IMR-90 (cell line): Measurements from ENCODE around the gene GMCL2. TPM values are rescaled to one million over a fixed set of nuclear protein-coding genes. Genes with fewer than 3 reads are reported as not detected.

Source experiments
- ATAC-seq: fragments of 200-7000 bp; cut with Tn5 transposase; 2 replicates; pipeline ENCODE4 v1.9.1; 2020; ENCODE audit warnings: low read depth, mild to moderate bottlenecking, moderate library complexity
- BruUV-seq: library from RNA; stranded (reverse); fragments of 400-500 nt; replicated peaks from 2 replicates; lab custom pipeline; 2021; lab: Mats Ljungman, UMichigan
- CTCF ChIA-PET: fragments of 300-600 bp; formaldehyde crosslinking; extraction: SDS; loops from one replicate; lab custom pipeline; 2021; ENCODE audit warnings: antibody characterized with exemption; lab: Yijun Ruan, JAX
- POLR2A ChIA-PET: fragments of 300-600 bp; sonication (Branson Sonifier 250); formaldehyde crosslinking; loops from one replicate; lab custom pipeline; 2022; ENCODE audit warnings: antibody characterized with exemption; ENCODE audit not compliant: unreplicated experiment; lab: Charles Lee
- DNase-seq: peaks from one replicate; pipeline ENCODE4 v3.0.0; 2013
- H2AFZ ChIP-seq: replicated peaks from 2 replicates; pipeline ENCODE3; 2013; ENCODE audit warnings: low read length, mild to moderate bottlenecking; ENCODE audit not compliant: poor library complexity
- H2AK5ac ChIP-seq: 2 replicates; pipeline ENCODE4 v1.6.1; 2013; ENCODE audit warnings: low read depth, low read length, inconsistent platforms
- H2AK9ac ChIP-seq: replicated peaks from 2 replicates; pipeline ENCODE3; 2013; ENCODE audit warnings: mild to moderate bottlenecking, low read depth, low read length, moderate library complexity; ENCODE audit not compliant: poor library complexity
- H2BK120ac ChIP-seq: 2 replicates; pipeline ENCODE4 v1.6.1; 2013; ENCODE audit warnings: low read depth, low read length, inconsistent platforms
- H2BK15ac ChIP-seq: 3 replicates; pipeline ENCODE4 v1.6.1; 2013; ENCODE audit warnings: low read depth, low read length, inconsistent platforms
- H2BK20ac ChIP-seq: 2 replicates; pipeline ENCODE4 v1.6.1; 2013; ENCODE audit warnings: low read depth, mild to moderate bottlenecking, inconsistent platforms, low read length, moderate library complexity
- H2BK5ac ChIP-seq: 2 replicates; pipeline ENCODE4 v1.6.1; 2013; ENCODE audit warnings: mild to moderate bottlenecking, low read depth, low read length, inconsistent platforms; ENCODE audit not compliant: poor library complexity, severe bottlenecking
- H3K14ac ChIP-seq: replicated peaks from 2 replicates; pipeline ENCODE4 v1.6.1; 2013; ENCODE audit warnings: low read depth, low read length, inconsistent platforms
- H3K18ac ChIP-seq: 2 replicates; pipeline ENCODE4 v1.6.1; 2013; ENCODE audit warnings: low read depth, low read length, control low read depth
- H3K23ac ChIP-seq: 2 replicates; pipeline ENCODE4 v1.6.1; 2013; ENCODE audit warnings: low read depth, low read length, inconsistent platforms
- H3K27ac ChIP-seq: 2 replicates; pipeline ENCODE4 v1.5.1; 2013; ENCODE audit warnings: mild to moderate bottlenecking, control low read depth, low read length; ENCODE audit not compliant: insufficient read depth
- H3K27me3 ChIP-seq: 2 replicates; pipeline ENCODE4 v1.6.1; 2013; ENCODE audit warnings: low read length; ENCODE audit not compliant: control insufficient read depth, insufficient read depth
- H3K36me3 ChIP-seq: 2 replicates; pipeline ENCODE4 v1.6.1; 2013; ENCODE audit warnings: low read length, mixed read lengths; ENCODE audit not compliant: control insufficient read depth, insufficient read depth
- H3K4ac ChIP-seq: 2 replicates; pipeline ENCODE4 v1.6.1; 2013; ENCODE audit warnings: low read depth, low read length, inconsistent platforms
- H3K4me1 ChIP-seq: 2 replicates; pipeline ENCODE4 v1.6.1; 2013; ENCODE audit warnings: low read length, mixed read lengths; ENCODE audit not compliant: control insufficient read depth, insufficient read depth
- H3K4me2 ChIP-seq: 2 replicates; pipeline ENCODE4 v1.6.1; 2013; ENCODE audit warnings: low read depth, mild to moderate bottlenecking, control low read depth, low read length, moderate library complexity
- H3K4me3 ChIP-seq: 2 replicates; pipeline ENCODE4 v1.5.1; 2013; ENCODE audit warnings: low read depth, mild to moderate bottlenecking, control low read depth, low read length, moderate library complexity; ENCODE audit not compliant: insufficient read depth
- H3K56ac ChIP-seq: 2 replicates; pipeline ENCODE4 v1.6.1; 2013; ENCODE audit warnings: low read length, inconsistent platforms; ENCODE audit not compliant: insufficient read depth; ENCODE audit errors: extremely low read depth
- H3K79me1 ChIP-seq, 2 experiments: 2 replicates each; pipeline ENCODE4 v1.6.1; 2013; ENCODE audit warnings: low read length in 2 of 2, inconsistent platforms in 1 of 2, low read depth in 1 of 2
- H3K9ac ChIP-seq: 2 replicates; pipeline ENCODE4 v1.6.1; 2013; ENCODE audit warnings: low read depth, low read length, control low read depth
- H3K9me1 ChIP-seq: 2 replicates; pipeline ENCODE4 v1.6.1; 2013; ENCODE audit warnings: low read length, inconsistent platforms; ENCODE audit not compliant: insufficient read depth
- H3K9me3 ChIP-seq: 2 replicates; pipeline ENCODE4 v1.6.1; 2013; ENCODE audit warnings: low read length; ENCODE audit not compliant: control insufficient read depth, insufficient read depth
- H4K20me1 ChIP-seq: 2 replicates; pipeline ENCODE4 v1.6.1; 2013; ENCODE audit warnings: low read length, inconsistent platforms; ENCODE audit not compliant: insufficient read depth
- H4K5ac ChIP-seq: 2 replicates; pipeline ENCODE4 v1.6.1; 2013; ENCODE audit warnings: mild to moderate bottlenecking, low read depth, low read length, control low read depth
- H4K8ac ChIP-seq, 2 experiments: 2 replicates each; pipeline ENCODE4 v1.6.1; 2013; ENCODE audit warnings: low read depth in 2 of 2, low read length in 2 of 2, control low read depth in 1 of 2, inconsistent platforms in 1 of 2
- H4K91ac ChIP-seq: 2 replicates; pipeline ENCODE4 v1.6.1; 2013; ENCODE audit warnings: low read depth, low read length, inconsistent platforms; ENCODE audit not compliant: insufficient read depth
- BHLHE40 ChIP-seq: fragments of 150-350 bp; IDR thresholded peaks from 2 replicates; pipeline ENCODE4 v1.6.1; 2016; ENCODE audit warnings: mild to moderate bottlenecking, low read depth, low read length
- CEBPB ChIP-seq: IDR thresholded peaks from 2 replicates; pipeline ENCODE4 v1.6.1; 2012; ENCODE audit warnings: low read depth, low read length, improper control_type of control experiment
- CHD1 ChIP-seq: IDR thresholded peaks from 2 replicates; pipeline ENCODE4 v1.6.1; 2012; ENCODE audit warnings: low read depth, low read length, improper control_type of control experiment
- CTCF ChIP-seq: conservative IDR thresholded peaks from 2 replicates; pipeline ENCODE4 v1.5.1; 2012; ENCODE audit warnings: mild to moderate bottlenecking, low read depth, low read length, improper control_type of control experiment
- ELK1 ChIP-seq: fragments of 150-350 bp; IDR thresholded peaks from 2 replicates; pipeline ENCODE4 v1.6.1; 2016; ENCODE audit warnings: low read depth, mild to moderate bottlenecking, low read length, moderate library complexity, borderline replicate concordance
- FOS ChIP-seq: fragments of 150-350 bp; IDR thresholded peaks from 2 replicates; pipeline ENCODE4 v1.6.1; 2016; ENCODE audit warnings: low read depth, low read length
- MAFK ChIP-seq: IDR thresholded peaks from 2 replicates; pipeline ENCODE4 v1.6.1; 2012; ENCODE audit warnings: low read depth, low read length, improper control_type of control experiment
- MAZ ChIP-seq: IDR thresholded peaks from 2 replicates; pipeline ENCODE4 v1.6.1; 2012; ENCODE audit warnings: low read depth, mild to moderate bottlenecking, low read length, improper control_type of control experiment, moderate library complexity, borderline replicate concordance
- MXI1 ChIP-seq: IDR thresholded peaks from 2 replicates; pipeline ENCODE4 v1.6.1; 2012; ENCODE audit warnings: low read depth, mild to moderate bottlenecking, low read length, moderate library complexity, borderline replicate concordance
- NFE2L2 ChIP-seq: fragments of 150-350 bp; IDR thresholded peaks from 2 replicates; pipeline ENCODE4 v1.6.1; 2016; ENCODE audit warnings: low read depth, mild to moderate bottlenecking, low read length
- POLR2A ChIP-seq: IDR thresholded peaks from 2 replicates; pipeline ENCODE4 v1.6.1; 2012; ENCODE audit warnings: mild to moderate bottlenecking, low read depth, low read length
- RAD21 ChIP-seq: IDR thresholded peaks from 2 replicates; pipeline ENCODE4 v1.6.1; 2012; ENCODE audit warnings: low read length, improper control_type of control experiment
- RCOR1 ChIP-seq: IDR thresholded peaks from 2 replicates; pipeline ENCODE4 v1.6.1; 2012; ENCODE audit warnings: mild to moderate bottlenecking, low read length, improper control_type of control experiment; ENCODE audit not compliant: insufficient replicate concordance
- RFX5 ChIP-seq: IDR thresholded peaks from 2 replicates; pipeline ENCODE4 v1.8.0; 2012; ENCODE audit warnings: low read depth, mild to moderate bottlenecking, low read length, moderate library complexity
- SMC3 ChIP-seq: fragments of 150-350 bp; IDR thresholded peaks from 2 replicates; pipeline ENCODE4 v1.6.1; 2016; ENCODE audit warnings: low read depth, mild to moderate bottlenecking, antibody characterized with exemption, low read length, moderate library complexity
- USF2 ChIP-seq: fragments of 150-350 bp; IDR thresholded peaks from 2 replicates; pipeline ENCODE4 v1.6.1; 2017; ENCODE audit warnings: mild to moderate bottlenecking, antibody characterized with exemption, low read length, low read depth
- WGBS, 2 experiments: methylation state at CpG; one replicate each; pipeline versions ENCODE4 v1.1.5 to v1.1.7; 2013; ENCODE audit warnings: missing lambda C conversion rate in 2 of 2; ENCODE audit not compliant: insufficient read length in 1 of 2; ENCODE audit errors: extremely low coverage in 2 of 2; 5-methylcytosine and 5-hydroxymethylcytosine counted together
- dilution Hi-C: fragments of 300-500 bp; cut with HindIII; formaldehyde crosslinking; loops from one replicate; pipeline ENCODE4 v1.14.3; 2018; ENCODE audit warnings: low sequenced_read_pairs; ENCODE audit not compliant: unreplicated experiment
- in situ Hi-C: fragments of 300-500 bp; cut with MboI; formaldehyde crosslinking; loops from 3 replicates; pipeline ENCODE4 v1.14.3; 2019; ENCODE audit warnings: low sequenced_read_pairs, inconsistent platforms, mixed read lengths
- intact Hi-C: fragments of 100-400 bp; cut with micrococcal nuclease; formaldehyde crosslinking; loops from 2 replicates; pipeline ENCODE4 v1.10.0; 2022
- polyA plus RNA-seq, 3 experiments: library from polyadenylated mRNA; depleted of rRNA; stranded (reverse); fragments of >200 nt; gene quantifications; 2 replicates each; pipeline ENCODE4 v1.2.3, GENCODE V29; 2012; ENCODE audit warnings: low replicate concordance in 1 of 3
- total RNA-seq: library from RNA; depleted of rRNA; stranded (reverse); fragments of >200 nt; gene quantifications from 2 replicates; pipeline ENCODE4 v1.2.3, GENCODE V29; 2012

Gene GMCL2
- total and polyA plus RNA-seq, 2 of the 4 experiments (the other 2 are of a cell fraction), result not detected

- no peak for DNase-seq
- no peaks in the 10 kb centered on the region for H3K9me3 ChIP-seq
- no peak overlapping the region for H3K4ac ChIP-seq
- H3K4me2 ChIP-seq, result no peak overlapping the region
- H2AK5ac ChIP-seq, result no peak overlapping the region
- H3K9me1 ChIP-seq, result no peaks in the 10 kb centered on the region
- intact Hi-C loops, result no loop called here
- ChIA-PET CTCF (no interaction called here), POLR2A (no interaction called here)
- no peak overlapping the region for H2BK120ac ChIP-seq
- H3K27ac ChIP-seq, result no peak overlapping the region
- H3K23ac ChIP-seq, result no peak overlapping the region
- no peaks in the 10 kb centered on the region; a peak in 1 of 4 replicates for H3K79me1 ChIP-seq
- no peak overlapping the region for H2AFZ ChIP-seq
- no peak overlapping the region for H4K8ac ChIP-seq
- 57% methylated on average over 1 of the region's 6 CpGs; no CpG with 5 or more reads in 1 of the 2 experiments for WGBS, 2 experiments
- H4K91ac ChIP-seq, result no peak overlapping the region
- no peak overlapping the region for H2BK5ac ChIP-seq
- H4K20me1 ChIP-seq, result peaks cover 10% of the 10 kb centered on the region; the same call in 1 of the 2 replicates
- H3K18ac ChIP-seq, result no peak overlapping the region
- BruUV-seq, result no TSS peak
- H3K27me3 ChIP-seq, result no peaks in the 10 kb centered on the region
- H3K4me3 ChIP-seq, result no peak overlapping the region
- in situ Hi-C loops, result no loop called here
- H2AK9ac ChIP-seq, result no peak overlapping the region
- H3K56ac ChIP-seq, result no peak overlapping the region
- H3K36me3 ChIP-seq, result peaks cover 40% of the 10 kb centered on the region
- no peak overlapping the region for H4K5ac ChIP-seq
- no peak overlapping the region for H2BK20ac ChIP-seq
- no peak for ATAC-seq
- peaks cover 3% of the 10 kb centered on the region; the same call in 1 of the 2 replicates for H3K4me1 ChIP-seq
- H3K9ac ChIP-seq, result no peak overlapping the region
- dilution Hi-C loops, result no loop called here
- H2BK15ac ChIP-seq, result no peak overlapping the region
- no peak for TF ChIP-seq RFX5
- TF ChIP-seq ELK1, result no peak
- TF ChIP-seq MAFK, result no peak
- TF ChIP-seq POLR2A, result no peak
- TF ChIP-seq RAD21, result no peak
- TF ChIP-seq FOS, result no peak
- no peak for TF ChIP-seq BHLHE40
- no peak for TF ChIP-seq RCOR1
- TF ChIP-seq MXI1, result no peak
- no peak for TF ChIP-seq CEBPB
- no peak for TF ChIP-seq USF2
- no peak for TF ChIP-seq CHD1
- no peak for TF ChIP-seq CTCF
- TF ChIP-seq MAZ, result no peak
- TF ChIP-seq NFE2L2, result no peak
- TF ChIP-seq SMC3, result no peak
- H3K14ac ChIP-seq, result no peak overlapping the region
These were observed 43.9 kb downstream of the GMCL2 start for GRCh38 chr5:178143246-178143645.
